Measurements from ENCODE around the gene TRIM54. TPM values are rescaled to one million over a fixed set of nuclear protein-coding genes. Genes with fewer than 3 reads are reported as not detected.
"Not testable (repeated sequence)": the region's sequence is repeated elsewhere in the genome, so short reads cannot be mapped to it uniquely, and the experiment has no call there.

The TRIM54 gene
- total RNA-seq, 3 donors from 2014 or later, result 0.43 TPM; not detected in 2

DNA sequence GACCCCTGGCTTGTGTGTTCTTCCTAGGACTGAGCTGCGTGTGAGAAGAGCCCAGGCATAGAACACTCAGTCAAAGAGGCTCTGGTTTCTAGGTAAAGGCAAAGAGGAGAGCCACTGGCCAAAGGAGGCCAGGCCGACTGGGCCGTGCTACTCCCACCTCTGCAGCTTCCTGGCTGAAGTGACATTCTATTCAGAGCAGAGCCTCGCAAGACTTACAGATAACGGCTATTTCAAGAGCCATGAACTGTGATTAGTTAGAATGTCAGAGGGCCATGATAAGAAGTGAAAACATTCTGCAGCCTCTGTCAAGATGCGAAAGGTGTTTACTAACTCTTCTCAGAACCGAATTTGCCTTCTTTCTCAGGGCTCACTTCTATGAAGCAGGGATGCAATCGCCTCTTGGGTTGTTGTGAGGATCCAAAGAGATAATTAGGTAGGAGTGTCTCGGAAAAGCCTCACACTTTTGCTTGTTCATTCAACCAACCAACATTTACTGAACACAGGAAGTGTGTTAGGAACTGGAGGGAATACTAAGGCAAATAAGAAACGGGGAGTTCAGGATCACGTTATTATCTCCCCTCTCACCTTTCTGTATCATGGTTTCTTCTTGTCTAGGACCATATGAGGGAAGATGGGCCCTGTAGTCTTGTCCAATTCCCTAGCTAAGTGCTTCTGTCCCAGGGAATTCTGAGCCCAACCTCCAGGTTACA lies 10.4 kb upstream of the TRIM54 start:
- intact Hi-C loops (cut with DNase I, micrococcal nuclease), result loop anchor here in 1 of 2 donors (10.0 kb wide), 1 partner anchor 307 kb away; no protein-coding TSS in a partner anchor
- ATAC-seq, result no peak
- Histone ChIP-seq H3K9me3 (no peaks in the 10 kb centered on the region), H3K4me1 (ENCODE audit: low read depth) (no peaks in the 10 kb centered on the region), H3K36me3 (ENCODE audit: low read depth) (no peaks in the 10 kb centered on the region), H3K4me3 (no peak overlapping the region)
- TF ChIP-seq, protein P1, sequence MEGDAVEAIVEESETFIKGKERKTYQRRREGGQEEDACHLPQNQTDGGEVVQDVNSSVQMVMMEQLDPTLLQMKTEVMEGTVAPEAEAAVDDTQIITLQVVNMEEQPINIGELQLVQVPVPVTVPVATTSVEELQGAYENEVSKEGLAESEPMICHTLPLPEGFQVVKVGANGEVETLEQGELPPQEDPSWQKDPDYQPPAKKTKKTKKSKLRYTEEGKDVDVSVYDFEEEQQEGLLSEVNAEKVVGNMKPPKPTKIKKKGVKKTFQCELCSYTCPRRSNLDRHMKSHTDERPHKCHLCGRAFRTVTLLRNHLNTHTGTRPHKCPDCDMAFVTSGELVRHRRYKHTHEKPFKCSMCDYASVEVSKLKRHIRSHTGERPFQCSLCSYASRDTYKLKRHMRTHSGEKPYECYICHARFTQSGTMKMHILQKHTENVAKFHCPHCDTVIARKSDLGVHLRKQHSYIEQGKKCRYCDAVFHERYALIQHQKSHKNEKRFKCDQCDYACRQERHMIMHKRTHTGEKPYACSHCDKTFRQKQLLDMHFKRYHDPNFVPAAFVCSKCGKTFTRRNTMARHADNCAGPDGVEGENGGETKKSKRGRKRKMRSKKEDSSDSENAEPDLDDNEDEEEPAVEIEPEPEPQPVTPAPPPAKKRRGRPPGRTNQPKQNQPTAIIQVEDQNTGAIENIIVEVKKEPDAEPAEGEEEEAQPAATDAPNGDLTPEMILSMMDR (IDR thresholded peaks at IDR 0.05), result no peak
- no peak for DNase-seq

DNA sequence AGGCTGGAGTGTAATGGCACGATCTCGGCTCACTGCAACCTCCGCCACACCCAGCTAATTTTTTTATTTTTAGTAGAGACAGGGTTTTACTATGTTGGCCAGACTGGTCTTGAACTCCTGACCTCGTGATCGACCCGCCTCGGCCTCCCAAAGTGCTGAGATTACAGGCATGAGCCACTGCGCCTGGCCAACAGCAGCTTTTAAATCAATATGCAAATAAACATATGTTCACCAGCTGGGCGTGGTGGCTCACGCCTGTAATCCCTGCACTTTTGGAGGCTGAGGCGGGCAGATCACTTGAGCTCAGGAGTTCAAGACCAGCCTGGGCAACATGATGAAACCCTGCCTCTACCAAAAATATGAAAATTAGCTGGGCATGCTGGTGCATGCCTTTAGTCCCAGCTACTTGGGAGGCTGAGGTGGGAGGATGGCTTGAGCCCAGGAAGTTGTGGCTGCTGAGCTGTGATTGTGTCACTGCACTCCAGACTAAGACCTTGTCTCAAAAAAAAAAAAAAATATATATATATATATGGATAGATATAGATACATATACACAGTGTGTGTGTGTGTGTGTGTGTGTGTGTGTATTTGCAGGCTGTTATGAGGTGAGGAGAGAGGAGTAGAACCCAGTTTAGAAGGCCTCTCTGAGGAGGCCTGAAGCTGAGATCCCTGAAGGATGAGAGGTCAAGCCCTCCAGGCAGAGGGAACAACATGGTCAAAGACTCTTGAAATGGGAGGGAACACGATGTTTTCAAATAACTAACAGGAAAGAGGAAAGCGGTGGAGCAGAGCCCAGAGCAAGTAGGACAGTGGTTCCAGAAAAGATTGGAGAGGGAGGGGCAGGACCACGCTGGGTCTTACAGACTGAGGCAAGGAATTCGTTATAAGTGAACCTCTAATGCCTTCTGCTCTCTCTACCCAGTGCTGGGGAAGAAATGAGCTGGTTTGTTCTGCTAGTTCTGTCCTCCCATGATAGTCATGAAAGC lies 9.4 kb upstream of the TRIM54 start:
- not testable (repeated sequence) for H3K9me3 ChIP-seq; H3K4me3 ChIP-seq; DNase-seq; ATAC-seq; H3K4me1 ChIP-seq (ENCODE audit: low read depth); H3K36me3 ChIP-seq (ENCODE audit: low read depth)
- intact Hi-C loops (cut with DNase I, micrococcal nuclease), result loop anchor here in 1 of 2 donors (10.0 kb wide), 1 partner anchor 308 kb away; no protein-coding TSS in a partner anchor

GRCh38 chr2:27275211-27276150 lies 6.7 kb upstream of the TRIM54 start, which contains the start of gene DNAJC5G:
DNAJC5G (plus strand) TSS chr2:27275433; CDS start chr2:27276729, 1,296 bp downstream.
- DNase-seq (no peak), ATAC-seq (no peak)
- TF ChIP-seq, protein P1 (IDR thresholded peaks at IDR 0.05), result no peak
- Histone ChIP-seq H3K36me3 (ENCODE audit: low read depth) (no peaks in the 10 kb centered on the region), H3K4me3 (no peak within 1 kb of the TSS), H3K4me1 (ENCODE audit: low read depth) (no peaks in the 10 kb centered on the region), H3K9me3 (no peaks in the 10 kb centered on the region)
- intact Hi-C loops (cut with DNase I, micrococcal nuclease), result loop anchor here in 1 of 2 donors (10.0 kb wide), 1 partner anchor 311 kb away; no protein-coding TSS in a partner anchor

- no peaks in the 10 kb centered on the region for H3K36me3 ChIP-seq (ENCODE audit: low read depth)
- ATAC-seq (no peak), DNase-seq (no peak)
- no peaks in the 10 kb centered on the region for H3K4me1 ChIP-seq (ENCODE audit: low read depth)
- H3K4me3 ChIP-seq, result no peak overlapping the region
- TF ChIP-seq, protein P1 (IDR thresholded peaks at IDR 0.05), result no peak
- no peaks in the 10 kb centered on the region for H3K9me3 ChIP-seq
- intact Hi-C loops (cut with DNase I, micrococcal nuclease), result loop anchor here in 1 of 2 donors (10.0 kb wide), 1 partner anchor 313 kb away; no protein-coding TSS in a partner anchor
These were observed 4.2 kb upstream of the TRIM54 start for GRCh38 chr2:27278010-27278409.

DNA sequence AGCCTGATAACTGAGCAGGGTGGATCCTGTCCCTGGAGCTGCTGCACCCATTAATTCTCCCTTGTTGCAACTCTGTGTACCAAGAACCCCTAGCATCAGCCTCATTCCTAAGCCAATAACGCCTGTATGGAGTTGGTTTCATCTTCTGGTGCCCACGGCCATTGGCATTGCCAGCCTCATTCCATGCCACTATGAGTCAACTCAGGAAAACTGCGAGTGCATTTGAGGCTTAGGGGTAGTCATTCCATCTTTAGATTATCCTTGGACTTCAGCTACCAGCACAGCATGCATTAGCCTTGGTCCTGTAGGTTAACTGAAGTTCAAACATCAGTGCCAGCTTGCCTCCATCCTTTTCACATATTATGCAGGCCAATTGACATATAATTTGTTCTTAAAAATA lies 1.4 kb upstream of the TRIM54 start:
- intact Hi-C loops (cut with DNase I, micrococcal nuclease), result loop anchor here in 1 of 2 donors (10.0 kb wide), 1 partner anchor 186 kb away; no protein-coding TSS in a partner anchor
- H3K9me3 ChIP-seq, result no peaks in the 10 kb centered on the region
- DNase-seq, result no peak
- no peaks in the 10 kb centered on the region for H3K36me3 ChIP-seq (ENCODE audit: low read depth)
- H3K4me1 ChIP-seq (ENCODE audit: low read depth), result no peaks in the 10 kb centered on the region
- H3K4me3 ChIP-seq, result no peak overlapping the region
- TF ChIP-seq, protein P1 (IDR thresholded peaks at IDR 0.05), result no peak
- no peak for ATAC-seq
